ENCODE results near the gene VPS26C.

VPS26C gene

GRCh38 chr21:37264808-37265207 is 2.3 kb downstream of the VPS26C start:
- DNase-seq (ENCODE audit: low read depth, low spot score) = no peak

- DNase-seq (ENCODE audit: low read depth, low spot score) = no peak
Measured at GRCh38 chr21:37263827-37264600, 3.1 kb downstream of the VPS26C start.

GRCh38 chr21:37259426-37259825 is 7.7 kb downstream of the VPS26C start:
- DNase-seq (ENCODE audit: low read depth, low spot score) = no peak

GRCh38 chr21:37257967-37258877 is 8.9 kb downstream of the VPS26C start:
- peak; percentile 82 for DNase-seq (ENCODE audit: low read depth, low spot score)

GRCh38 chr21:37257511-37257966 is 9.6 kb downstream of the VPS26C start:
- no peak for DNase-seq (ENCODE audit: low read depth, low spot score)

- DNase-seq (ENCODE audit: low read depth, low spot score) = no peak
Measured at GRCh38 chr21:37253991-37254390, 13.1 kb downstream of the VPS26C start.

- DNase-seq (ENCODE audit: low read depth, low spot score) = no peak
Measured at GRCh38 chr21:37251294-37251634, 15.9 kb downstream of the VPS26C start.

- no peak for DNase-seq (ENCODE audit: low read depth, low spot score)
Measured at GRCh38 chr21:37249112-37249904, 17.8 kb downstream of the VPS26C start.

GRCh38 chr21:37248298-37248697 is 18.8 kb downstream of the VPS26C start:
- DNase-seq (ENCODE audit: low read depth, low spot score) = no peak

GRCh38 chr21:37245151-37245550 is 22.0 kb downstream of the VPS26C start:
- peak; percentile 55 for DNase-seq (ENCODE audit: low read depth, low spot score)

GRCh38 chr21:37244501-37245095 is 22.5 kb downstream of the VPS26C start:
- peak; percentile 41 for DNase-seq (ENCODE audit: low read depth, low spot score)

- no peak for DNase-seq (ENCODE audit: low read depth, low spot score)
Measured at GRCh38 chr21:37243961-37244360, 23.2 kb downstream of the VPS26C start.

- DNase-seq (ENCODE audit: low read depth, low spot score) = no peak
Measured at GRCh38 chr21:37241426-37241825, 25.7 kb downstream of the VPS26C start.

- no peak for DNase-seq (ENCODE audit: low read depth, low spot score)
Measured at GRCh38 chr21:37240978-37241377, 26.2 kb downstream of the VPS26C start.

GRCh38 chr21:37237764-37238163 is 29.4 kb downstream of the VPS26C start:
- DNase-seq (ENCODE audit: low read depth, low spot score) = no peak

- DNase-seq (ENCODE audit: low read depth, low spot score) = no peak
Measured at GRCh38 chr21:37237346-37237745, 29.8 kb downstream of the VPS26C start.

GRCh38 chr21:37233551-37234146 is 33.5 kb downstream of the VPS26C start:
- no peak for DNase-seq (ENCODE audit: low read depth, low spot score)

GRCh38 chr21:37232274-37233018 is 34.7 kb downstream of the VPS26C start:
- DNase-seq (ENCODE audit: low read depth, low spot score) = no peak

GRCh38 chr21:37231671-37232070 is 35.5 kb downstream of the VPS26C start:
- no peak for DNase-seq (ENCODE audit: low read depth, low spot score)

- DNase-seq (ENCODE audit: low read depth, low spot score) = no peak
Measured at GRCh38 chr21:37231249-37231645, 35.9 kb downstream of the VPS26C start.
